Keratinocyte (primary cell): Measurements from ENCODE around the gene TNS4. TPM values are rescaled to one million over a fixed set of nuclear protein-coding genes. Genes with fewer than 3 reads are reported as not detected.
A peak's percentile ranks its signal among the peaks of the same experiment; 100 is the strongest.

ENCODE experiments used
- DNase-seq: peaks from one replicate; pipeline ENCODE4 v3.0.0-alpha.2; 2011; ENCODE audit warnings: low read depth, missing footprints, low spot score
- FAIRE-seq: peaks from 2 replicates; lab custom pipeline; 2011; peaks lifted over from hg19 to GRCh38; lab: Jason Lieb, UNC
- H2AFZ ChIP-seq: 2 replicates; pipeline ENCODE4 v1.6.0; 2012; ENCODE audit warnings: low read length, control low read depth, inconsistent platforms; ENCODE audit not compliant: control insufficient read depth
- H3K27ac ChIP-seq: 2 replicates; pipeline ENCODE4 v1.5.1; 2011; ENCODE audit warnings: low read length; ENCODE audit not compliant: control insufficient read depth, insufficient read depth
- H3K27me3 ChIP-seq: 3 replicates; pipeline ENCODE4 v1.6.0; 2011; ENCODE audit warnings: low read length; ENCODE audit not compliant: control insufficient read depth, insufficient read depth; ENCODE audit errors: extremely low read depth
- H3K36me3 ChIP-seq, 2 experiments: 2 replicates in 1 of 2; 3 replicates in 1 of 2; pipeline ENCODE4 v1.5.1; 2011; ENCODE audit warnings: low read length in 2 of 2, mild to moderate bottlenecking in 1 of 2; ENCODE audit not compliant: control insufficient read depth in 2 of 2, insufficient read depth in 2 of 2; ENCODE audit errors: extremely low read depth in 1 of 2
- H3K4me1 ChIP-seq: 3 replicates; pipeline ENCODE4 v1.5.1; 2011; ENCODE audit warnings: low read length; ENCODE audit not compliant: control insufficient read depth, insufficient read depth; ENCODE audit errors: extremely low read depth
- H3K4me2 ChIP-seq: 3 replicates; pipeline ENCODE4 v1.6.0; 2011; ENCODE audit warnings: low read depth, low read length; ENCODE audit not compliant: control insufficient read depth, insufficient read depth; ENCODE audit errors: extremely low read depth
- H3K4me3 ChIP-seq, 3 experiments: fragments of 200-600 bp in 1 of 3; sonication (generic) in 1 of 3; 2 replicates in 2 of 3; 3 replicates in 1 of 3; pipeline ENCODE4 v1.5.1; 2011 to 2016; ENCODE audit warnings: low read length in 3 of 3, mild to moderate bottlenecking in 3 of 3, control low read depth in 2 of 3, inconsistent platforms in 1 of 3, low read depth in 1 of 3, mixed read lengths in 1 of 3, mixed run types in 1 of 3, moderate library complexity in 1 of 3; ENCODE audit not compliant: control insufficient read depth in 2 of 3, insufficient read depth in 2 of 3; ENCODE audit errors: extremely low read depth in 1 of 3
- H3K79me2 ChIP-seq: 2 replicates; pipeline ENCODE4 v1.6.0; 2012; ENCODE audit warnings: low read length; ENCODE audit not compliant: control insufficient read depth, insufficient read depth
- H3K9ac ChIP-seq: 3 replicates; pipeline ENCODE4 v1.6.0; 2011; ENCODE audit warnings: low read length; ENCODE audit not compliant: control insufficient read depth, insufficient read depth; ENCODE audit errors: extremely low read depth
- H3K9me1 ChIP-seq: 3 replicates; pipeline ENCODE4 v1.6.0; 2011; ENCODE audit warnings: low read length; ENCODE audit not compliant: control insufficient read depth, insufficient read depth; ENCODE audit errors: extremely low read depth
- H3K9me3 ChIP-seq: 2 replicates; pipeline ENCODE4 v1.5.1; 2012; ENCODE audit warnings: low read depth, low read length; ENCODE audit not compliant: control insufficient read depth
- H4K20me1 ChIP-seq: 3 replicates; pipeline ENCODE4 v1.6.0; 2011; ENCODE audit warnings: low read length; ENCODE audit not compliant: control insufficient read depth, insufficient read depth; ENCODE audit errors: extremely low read depth
- EZH2 ChIP-seq: IDR thresholded peaks from one replicate; pipeline ENCODE4 v1.6.1; 2012; ENCODE audit warnings: inconsistent platforms, mild to moderate bottlenecking, low read length, moderate library complexity
- dilution Hi-C: fragments of 300-500 bp; cut with MboI; formaldehyde crosslinking; loops from one replicate; pipeline ENCODE4 v1.7.0; 2020; ENCODE audit warnings: low sequenced_read_pairs; ENCODE audit not compliant: extremely low pct_ligation_motif_present
- polyA plus RNA-seq, 5 experiments: library from polyadenylated mRNA; depleted of rRNA in 3 of 5; stranded (reverse) in 3 of 5; stranded (forward) in 1 of 5; unstranded in 1 of 5; fragments of >200 nt; gene quantifications; 1 replicate in 1 of 5; 2 replicates in 3 of 5; 3 replicates in 1 of 5; pipeline versions ENCODE4 v1.2.1 to v1.2.3, GENCODE V29; 2011 to 2012; ENCODE audit warnings: missing spikeins in 2 of 5, low read depth in 1 of 5, low replicate concordance in 1 of 5
- TF ChIP-seq, protein P1 (sequence below), 3 experiments: IDR thresholded peaks in 1 of 3; conservative IDR thresholded peaks in 1 of 3; optimal IDR thresholded peaks in 1 of 3; 2 replicates in 2 of 3; 3 replicates in 1 of 3; pipeline versions ENCODE3 to v1.5.1; 2011; ENCODE audit warnings: low read length in 3 of 3, mild to moderate bottlenecking in 3 of 3, moderate library complexity in 2 of 3, control low read depth in 1 of 3, inconsistent platforms in 1 of 3; ENCODE audit not compliant: insufficient read depth in 2 of 3; ENCODE audit errors: extremely low read depth in 1 of 3

TNS4 gene
- polyA plus RNA-seq, 1 donor (not counting 4 experiments of a cell fraction or from before 2014, with no cell fraction given): 160 TPM

DNA sequence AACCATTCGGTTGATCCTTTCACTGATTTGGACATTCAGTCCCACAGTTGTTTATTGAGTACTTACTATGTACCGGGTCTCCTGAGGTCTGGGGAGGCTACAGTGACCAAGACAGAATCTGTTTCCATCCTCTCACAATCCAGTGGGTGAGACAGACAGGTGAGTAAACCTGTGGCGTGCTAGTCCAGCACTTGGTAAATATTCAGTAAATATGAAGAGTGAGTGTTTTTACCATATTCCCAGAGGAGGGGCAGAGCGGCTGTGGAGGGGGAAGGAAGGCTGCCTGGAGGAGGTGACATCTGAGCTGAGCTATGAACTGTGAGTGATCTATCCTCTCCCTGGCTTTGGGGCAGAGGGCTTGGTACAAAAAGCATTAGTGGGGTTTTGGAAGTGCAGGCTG is 32.5 kb upstream of the TNS4 start:
- Histone ChIP-seq H3K27ac (peak overlapping the region; percentile 65), H3K4me3 (no peak overlapping the region), H3K4me1 (peaks cover 72% of the 10 kb centered on the region), H4K20me1 (no peaks in the 10 kb centered on the region), H2AFZ (no peak overlapping the region), H3K36me3 (no peaks in the 10 kb centered on the region), H3K27me3 (no peaks in the 10 kb centered on the region), H3K9me3 (no peaks in the 10 kb centered on the region), H3K9me1 (no peaks in the 10 kb centered on the region), H3K4me2 (peak overlapping the region; percentile 57), H3K9ac (peak overlapping the region; percentile 16), H3K79me2 (no peaks in the 10 kb centered on the region)
- no peak for TF ChIP-seq EZH2
- TF ChIP-seq, protein P1, sequence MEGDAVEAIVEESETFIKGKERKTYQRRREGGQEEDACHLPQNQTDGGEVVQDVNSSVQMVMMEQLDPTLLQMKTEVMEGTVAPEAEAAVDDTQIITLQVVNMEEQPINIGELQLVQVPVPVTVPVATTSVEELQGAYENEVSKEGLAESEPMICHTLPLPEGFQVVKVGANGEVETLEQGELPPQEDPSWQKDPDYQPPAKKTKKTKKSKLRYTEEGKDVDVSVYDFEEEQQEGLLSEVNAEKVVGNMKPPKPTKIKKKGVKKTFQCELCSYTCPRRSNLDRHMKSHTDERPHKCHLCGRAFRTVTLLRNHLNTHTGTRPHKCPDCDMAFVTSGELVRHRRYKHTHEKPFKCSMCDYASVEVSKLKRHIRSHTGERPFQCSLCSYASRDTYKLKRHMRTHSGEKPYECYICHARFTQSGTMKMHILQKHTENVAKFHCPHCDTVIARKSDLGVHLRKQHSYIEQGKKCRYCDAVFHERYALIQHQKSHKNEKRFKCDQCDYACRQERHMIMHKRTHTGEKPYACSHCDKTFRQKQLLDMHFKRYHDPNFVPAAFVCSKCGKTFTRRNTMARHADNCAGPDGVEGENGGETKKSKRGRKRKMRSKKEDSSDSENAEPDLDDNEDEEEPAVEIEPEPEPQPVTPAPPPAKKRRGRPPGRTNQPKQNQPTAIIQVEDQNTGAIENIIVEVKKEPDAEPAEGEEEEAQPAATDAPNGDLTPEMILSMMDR (optimal IDR thresholded peaks at IDR 0.05 in 1 of 3, IDR thresholded peaks at IDR 0.05 in 1 of 3, conservative IDR thresholded peaks at IDR 0.05 in 1 of 3; ENCODE audit: extremely low read depth in 1 of 3, insufficient read depth in 2 of 3, low read length in 3 of 3): no peak
- DNase-seq: no peak
- dilution Hi-C loops: no loop called here
- FAIRE-seq: no peak

DNA sequence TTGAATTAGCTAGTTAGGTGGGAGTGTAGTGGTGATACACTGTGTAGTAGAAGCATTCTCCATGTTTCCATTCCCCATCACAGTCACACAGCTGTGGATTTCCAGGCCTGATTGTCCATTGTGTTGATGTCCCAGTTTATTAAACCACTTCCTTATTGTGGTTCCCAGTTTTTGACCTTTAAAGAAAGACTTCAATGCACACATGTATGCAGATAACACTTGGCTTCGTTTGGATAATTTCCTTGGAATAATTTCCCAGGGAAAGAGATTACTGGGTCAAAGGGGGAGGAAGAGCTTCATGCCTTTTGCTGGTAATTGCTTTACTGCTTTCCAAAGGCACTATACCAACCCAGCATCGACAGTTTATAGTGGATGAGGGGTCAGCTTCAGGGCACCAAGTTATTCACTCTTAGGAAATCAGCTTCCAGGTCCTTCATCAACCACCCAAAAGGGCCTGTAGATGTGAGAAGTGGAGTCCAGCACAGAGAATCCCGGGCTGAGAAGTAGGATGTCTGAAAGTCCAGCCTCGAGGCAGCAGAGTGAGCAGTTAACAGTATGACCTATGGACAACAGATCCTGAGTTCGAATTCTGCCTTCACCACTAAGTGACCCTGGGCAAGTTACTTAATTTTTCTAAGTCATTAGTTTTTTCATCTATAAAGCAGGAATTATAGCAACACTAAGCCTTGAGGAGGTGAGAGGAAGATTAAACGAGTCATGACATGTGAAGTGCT is 31.3 kb upstream of the TNS4 start:
- Histone ChIP-seq H3K36me3 (no peaks in the 10 kb centered on the region), H3K9ac (peak overlapping the region; percentile 44), H3K9me1 (no peaks in the 10 kb centered on the region), H4K20me1 (no peaks in the 10 kb centered on the region), H3K27me3 (no peaks in the 10 kb centered on the region), H3K9me3 (no peaks in the 10 kb centered on the region), H2AFZ (peak overlapping the region; percentile 31), H3K4me2 (peak overlapping the region; percentile 57), H3K4me3 (peak overlapping the region in 1 of 3 experiments; percentile 13), H3K27ac (peak overlapping the region; percentile 65), H3K4me1 (peaks cover 67% of the 10 kb centered on the region), H3K79me2 (no peaks in the 10 kb centered on the region)
- TF ChIP-seq, protein P1 (optimal IDR thresholded peaks at IDR 0.05 in 1 of 3, IDR thresholded peaks at IDR 0.05 in 1 of 3, conservative IDR thresholded peaks at IDR 0.05 in 1 of 3; ENCODE audit: extremely low read depth in 1 of 3, insufficient read depth in 2 of 3, low read length in 3 of 3): no peak
- no peak for TF ChIP-seq EZH2
- no peak for FAIRE-seq
- DNase-seq: no peak
- dilution Hi-C loops: no loop called here
